MG63 (cell line): ENCODE measurements around the gene VSTM4. TPM values are rescaled to one million over a fixed set of nuclear protein-coding genes. Genes with fewer than 3 reads are reported as not detected.

Experiments used
- DNase-seq: peaks from one replicate; pipeline ENCODE4 v3.0.0-alpha.2; 2020
- H3K27me3 ChIP-seq: fragments of 250-450 bp; sonication (Bioruptor Pico); 2 replicates; pipeline ENCODE4 v1.5.1; 2020; ENCODE audit warnings: mild to moderate bottlenecking, moderate library complexity
- H3K36me3 ChIP-seq: fragments of 250-450 bp; sonication (Bioruptor Pico); 2 replicates; pipeline ENCODE4 v1.5.1; 2020; ENCODE audit warnings: mild to moderate bottlenecking, moderate library complexity
- H3K4me3 ChIP-seq: fragments of 250-450 bp; sonication (Bioruptor Pico); 2 replicates; pipeline ENCODE4 v1.5.1; 2020; ENCODE audit warnings: mild to moderate bottlenecking, moderate library complexity
- H3K9me3 ChIP-seq: fragments of 250-450 bp; sonication (Bioruptor Pico); 2 replicates; pipeline ENCODE4 v1.5.1; 2020; ENCODE audit warnings: mild to moderate bottlenecking, moderate library complexity
- total RNA-seq: library from RNA; depleted of rRNA; stranded (reverse); fragments of >200 nt; shearing (Covaris generic); gene quantifications from 2 replicates; pipeline ENCODE4 v1.2.3, GENCODE V29; 2014; ENCODE audit warnings: low replicate concordance

VSTM4 gene
- total RNA-seq, 1 experiment from 2014 or later, result 2.8 TPM

DNA sequence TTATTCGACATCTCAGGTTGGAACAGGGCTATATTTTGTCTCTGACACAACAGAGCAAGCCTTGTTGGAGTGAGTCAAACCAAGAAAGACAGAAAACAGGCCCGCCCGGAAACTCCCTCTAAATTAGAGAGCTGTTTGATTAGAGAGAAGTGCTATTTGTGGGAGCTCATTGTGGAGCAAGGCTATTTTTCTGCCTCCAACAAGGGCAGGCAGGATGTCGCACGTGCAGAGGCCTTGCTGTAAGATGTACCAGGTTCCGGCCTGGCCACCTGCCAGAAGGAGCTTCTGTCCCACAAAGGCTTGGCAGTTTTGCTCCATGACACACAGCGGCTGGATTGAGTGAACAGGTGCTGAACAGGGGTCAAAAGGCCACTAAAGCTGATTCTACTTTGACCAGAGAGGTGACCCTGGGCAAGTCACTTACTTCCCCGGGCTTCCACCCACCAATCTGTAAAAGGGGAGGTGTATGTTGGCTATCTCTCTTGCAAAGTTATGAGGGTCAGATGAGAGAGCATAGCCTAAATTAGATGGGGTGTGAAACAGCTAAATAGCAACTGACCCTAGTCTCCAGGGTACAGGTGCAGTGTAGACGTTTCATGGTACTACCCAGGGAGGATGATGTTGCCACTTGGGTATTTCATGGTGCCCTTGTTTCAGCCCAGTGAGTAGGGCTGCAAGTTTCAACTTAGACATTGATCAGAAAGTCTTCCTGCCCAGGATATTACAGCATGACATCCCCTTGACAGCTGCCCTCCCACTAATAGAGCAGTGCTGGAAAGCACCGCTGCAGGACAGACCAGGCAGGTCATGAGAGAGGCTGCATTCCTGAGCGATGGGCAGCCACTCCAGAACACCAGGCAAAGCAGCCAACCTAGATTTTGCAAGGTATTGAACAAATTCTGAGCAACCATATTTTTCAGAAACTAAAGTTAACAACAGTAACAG, 62.0 kb downstream of the VSTM4 start:
- no peak overlapping the region for H3K4me3 ChIP-seq
- H3K9me3 ChIP-seq, result no peaks in the 10 kb centered on the region
- DNase-seq, result no peak
- no peaks in the 10 kb centered on the region for H3K27me3 ChIP-seq
- H3K36me3 ChIP-seq, result no peaks in the 10 kb centered on the region

- Histone ChIP-seq H3K27me3 (no peaks in the 10 kb centered on the region), H3K4me3 (no peak overlapping the region), H3K9me3 (no peaks in the 10 kb centered on the region), H3K36me3 (no peaks in the 10 kb centered on the region)
- no peak for DNase-seq
Observed at GRCh38 chr10:49052069-49052468, 63.3 kb downstream of the VSTM4 start.

DNA sequence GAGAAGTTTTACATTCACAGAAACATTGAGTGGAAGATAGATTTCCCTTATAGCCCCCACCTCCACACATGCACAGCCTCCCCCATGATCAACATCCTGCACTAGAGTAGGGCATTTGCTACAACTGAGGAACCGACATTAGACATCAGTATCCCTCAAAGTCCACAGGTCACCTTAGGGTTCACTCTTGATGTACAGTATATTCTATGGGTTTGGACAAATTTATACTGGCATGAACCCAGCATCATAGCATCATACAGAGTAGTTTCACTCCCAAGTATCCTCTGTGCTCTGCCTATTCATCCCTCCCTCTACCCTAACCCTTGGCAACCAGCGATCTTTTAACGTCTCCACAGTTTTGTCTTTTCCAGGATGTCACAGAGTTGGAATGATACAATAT, 64.4 kb downstream of the VSTM4 start:
- Histone ChIP-seq H3K36me3 (no peaks in the 10 kb centered on the region), H3K27me3 (no peaks in the 10 kb centered on the region), H3K9me3 (no peaks in the 10 kb centered on the region), H3K4me3 (no peak overlapping the region)
- no peak for DNase-seq

- Histone ChIP-seq H3K9me3 (no peaks in the 10 kb centered on the region), H3K4me3 (no peak overlapping the region), H3K27me3 (no peaks in the 10 kb centered on the region), H3K36me3 (no peaks in the 10 kb centered on the region)
- no peak for DNase-seq
Observed at GRCh38 chr10:49050366-49050765, 65.0 kb downstream of the VSTM4 start.

DNA sequence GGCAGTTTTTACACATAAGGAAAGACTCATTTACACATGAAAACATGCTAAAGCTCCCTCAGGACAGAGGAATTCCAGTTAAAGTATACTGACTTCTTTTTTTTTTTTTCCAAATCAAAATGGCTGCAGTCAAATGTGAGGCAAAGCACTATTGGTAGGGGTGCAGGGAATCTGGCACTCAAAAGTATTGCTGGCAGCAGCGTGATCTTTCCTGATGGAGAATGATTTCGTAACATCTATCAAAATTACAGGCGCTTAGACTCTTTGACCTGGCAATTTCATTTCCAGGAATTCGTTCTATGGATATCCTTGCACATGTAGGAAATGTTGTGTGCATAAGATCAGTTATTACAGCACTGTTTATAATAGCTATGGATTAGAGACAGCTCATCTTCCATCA, 65.7 kb downstream of the VSTM4 start:
- H3K27me3 ChIP-seq, result no peaks in the 10 kb centered on the region
- H3K4me3 ChIP-seq, result no peak overlapping the region
- no peak for DNase-seq
- H3K36me3 ChIP-seq, result no peaks in the 10 kb centered on the region
- H3K9me3 ChIP-seq, result no peaks in the 10 kb centered on the region

DNA sequence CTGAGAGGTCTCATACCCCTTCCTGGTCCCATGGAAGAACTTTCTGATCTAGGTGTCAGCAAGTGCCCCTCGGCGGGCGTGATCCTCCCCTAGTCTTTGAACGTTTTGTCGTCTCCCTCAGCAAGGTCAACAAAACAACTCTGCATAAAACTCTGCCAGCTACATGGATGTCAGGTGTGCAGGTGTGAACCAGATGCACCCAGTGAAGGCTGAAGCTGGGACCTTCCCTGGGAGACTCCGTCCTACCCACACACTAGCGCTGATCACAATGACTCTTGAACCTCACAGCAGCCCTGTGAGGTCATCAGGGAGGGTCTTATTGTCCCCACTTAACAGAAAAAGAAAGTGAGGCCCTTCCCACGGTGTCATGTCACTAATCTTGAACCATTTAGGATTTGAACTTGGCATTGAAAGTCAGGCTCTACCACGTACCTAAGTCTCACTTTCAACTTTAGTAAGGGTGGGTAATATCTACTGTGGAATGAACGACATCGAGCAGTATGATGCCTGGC, 68.1 kb downstream of the VSTM4 start:
- Histone ChIP-seq H3K36me3 (no peaks in the 10 kb centered on the region), H3K27me3 (no peaks in the 10 kb centered on the region), H3K9me3 (no peaks in the 10 kb centered on the region), H3K4me3 (no peak overlapping the region)
- DNase-seq, result no peak

DNA sequence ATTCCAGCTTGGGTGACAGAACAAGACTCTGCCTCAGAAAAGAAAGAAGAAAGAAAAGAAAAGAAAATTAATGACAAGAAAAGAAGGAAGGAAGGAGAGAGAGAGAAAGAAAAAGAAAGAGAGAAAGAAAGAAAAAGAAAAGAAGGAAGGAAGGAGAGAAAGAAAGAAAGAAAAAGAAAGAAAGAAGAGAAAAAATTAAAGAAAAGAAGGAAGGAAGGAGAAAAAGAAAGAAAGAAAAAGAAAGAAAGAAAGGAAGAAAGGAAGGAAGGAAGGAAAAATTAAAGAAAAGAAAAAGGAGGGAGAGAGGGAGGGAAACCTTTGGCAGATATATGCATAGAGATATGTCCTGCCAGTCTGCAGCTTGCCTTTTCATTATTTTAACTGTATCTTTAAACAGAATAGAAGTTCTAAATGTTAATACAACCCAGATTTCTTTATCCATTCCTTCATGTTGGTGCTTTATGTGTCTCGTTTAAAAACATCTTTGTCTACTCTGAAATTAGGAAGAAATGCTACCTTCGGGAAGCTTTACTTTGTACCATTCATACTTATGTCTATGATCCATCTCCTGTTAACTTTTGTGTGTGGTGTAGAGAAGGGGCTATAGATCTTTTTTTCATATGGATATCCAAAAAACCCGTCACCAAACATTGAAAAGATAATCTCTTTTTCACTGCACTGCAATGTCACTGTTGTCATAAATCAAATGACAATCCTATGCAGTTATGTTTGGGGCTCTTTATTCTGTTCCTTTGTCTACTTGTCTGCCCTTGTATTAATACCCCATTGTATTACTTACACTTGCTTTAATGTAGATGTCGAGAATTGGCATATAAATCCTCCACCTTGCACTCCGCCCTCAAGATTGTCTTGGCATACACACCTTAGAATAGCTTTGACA, 70.8 kb downstream of the VSTM4 start:
- no peak for DNase-seq
- H3K36me3 ChIP-seq, result no peaks in the 10 kb centered on the region
- H3K27me3 ChIP-seq, result no peaks in the 10 kb centered on the region
- no peak overlapping the region for H3K4me3 ChIP-seq
- no peaks in the 10 kb centered on the region for H3K9me3 ChIP-seq

- DNase-seq, result no peak
- no peak overlapping the region for H3K4me3 ChIP-seq
- H3K36me3 ChIP-seq, result no peaks in the 10 kb centered on the region
- no peaks in the 10 kb centered on the region for H3K9me3 ChIP-seq
- H3K27me3 ChIP-seq, result no peaks in the 10 kb centered on the region
Observed at GRCh38 chr10:49040601-49041000, 74.7 kb downstream of the VSTM4 start.

- DNase-seq, result no peak
- Histone ChIP-seq H3K4me3 (no peak overlapping the region), H3K27me3 (no peaks in the 10 kb centered on the region), H3K9me3 (no peaks in the 10 kb centered on the region), H3K36me3 (no peaks in the 10 kb centered on the region)
Observed at GRCh38 chr10:49039409-49039808, 75.9 kb downstream of the VSTM4 start.

DNA sequence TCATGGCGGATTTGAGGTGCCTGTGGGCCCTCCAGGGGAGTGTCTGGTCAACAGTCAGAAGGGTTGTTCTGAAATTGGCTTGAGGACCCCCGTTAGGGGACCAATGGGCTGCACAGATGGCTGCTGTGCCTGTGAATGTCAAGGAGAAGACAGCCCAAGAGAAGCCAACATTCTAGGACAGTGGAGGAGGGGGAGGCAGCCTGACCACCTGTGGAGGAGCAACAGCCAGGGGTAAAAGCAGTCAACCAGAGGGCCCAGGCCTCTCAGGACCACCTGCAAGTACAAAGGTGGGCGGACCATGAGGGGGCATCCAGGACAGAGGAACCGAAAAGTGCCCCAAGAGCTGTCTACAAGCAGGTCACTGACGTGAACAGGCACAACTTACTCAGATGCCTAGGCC, 76.6 kb downstream of the VSTM4 start:
- no peak overlapping the region for H3K4me3 ChIP-seq
- H3K27me3 ChIP-seq, result no peaks in the 10 kb centered on the region
- no peaks in the 10 kb centered on the region for H3K36me3 ChIP-seq
- H3K9me3 ChIP-seq, result no peaks in the 10 kb centered on the region
- no peak for DNase-seq

DNA sequence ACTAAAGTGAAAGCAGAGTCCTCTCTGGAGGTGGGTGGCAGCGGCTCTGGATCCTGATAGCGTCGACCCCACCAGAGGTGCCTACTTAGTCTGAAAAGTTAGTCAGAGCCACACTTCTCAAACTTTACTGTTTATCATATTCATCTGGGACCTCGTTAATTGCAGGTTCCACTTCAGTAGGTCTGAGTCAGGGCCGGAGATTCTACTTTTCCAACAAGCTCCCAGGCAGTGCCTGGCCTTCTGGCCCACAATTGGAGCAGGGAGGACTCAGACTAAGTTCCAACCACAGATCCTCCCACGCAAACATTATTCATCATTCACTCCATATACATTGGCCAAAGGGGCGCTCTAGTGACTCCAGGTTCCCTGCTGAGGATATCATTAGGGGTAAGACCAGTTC, 78.1 kb downstream of the VSTM4 start:
- Histone ChIP-seq H3K4me3 (no peak overlapping the region), H3K27me3 (no peaks in the 10 kb centered on the region), H3K36me3 (no peaks in the 10 kb centered on the region), H3K9me3 (no peaks in the 10 kb centered on the region)
- DNase-seq, result peak; percentile 86

DNA sequence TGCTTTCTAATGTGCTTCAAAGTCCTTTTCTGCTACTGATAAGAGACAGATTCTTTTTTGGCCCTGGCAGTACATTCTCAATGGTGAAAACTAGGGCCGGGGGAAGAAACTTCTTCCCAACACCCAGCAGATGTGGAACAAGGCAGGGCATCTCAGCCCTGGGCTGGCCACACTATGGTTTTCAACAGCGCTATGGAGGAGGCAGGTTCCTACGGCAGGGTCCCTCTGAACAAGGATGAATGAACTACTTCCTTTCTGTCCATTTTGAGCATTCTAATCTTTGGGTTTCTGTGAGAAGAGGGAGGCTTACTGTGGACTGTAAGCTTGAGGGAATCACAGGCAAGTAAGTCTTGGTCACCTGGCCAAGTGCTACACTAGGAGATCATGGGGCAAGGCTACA, 78.7 kb downstream of the VSTM4 start:
- Histone ChIP-seq H3K9me3 (no peaks in the 10 kb centered on the region), H3K27me3 (no peaks in the 10 kb centered on the region), H3K4me3 (no peak overlapping the region), H3K36me3 (no peaks in the 10 kb centered on the region)
- no peak for DNase-seq

DNA sequence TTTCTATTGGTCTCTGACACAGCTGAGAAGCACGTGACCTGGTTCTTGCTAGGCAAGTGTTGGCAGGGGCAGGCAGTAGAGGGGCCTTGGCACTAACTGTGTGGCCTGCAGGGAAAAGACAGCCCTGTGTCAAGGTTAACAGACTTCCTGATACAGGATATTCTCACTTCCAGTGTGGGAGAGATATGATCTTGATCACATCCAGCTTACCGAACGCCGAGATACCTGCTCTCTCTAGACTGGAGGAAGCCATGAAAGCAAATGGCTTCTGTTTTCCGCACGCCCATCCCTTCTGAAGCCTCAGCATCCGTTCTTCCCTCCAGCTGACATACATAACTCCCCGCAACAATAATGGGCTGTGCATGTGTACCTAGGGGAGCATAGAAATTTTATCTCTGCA, 79.4 kb downstream of the VSTM4 start:
- DNase-seq, result no peak
- no peaks in the 10 kb centered on the region for H3K27me3 ChIP-seq
- no peak overlapping the region for H3K4me3 ChIP-seq
- H3K9me3 ChIP-seq, result no peaks in the 10 kb centered on the region
- H3K36me3 ChIP-seq, result no peaks in the 10 kb centered on the region

- Histone ChIP-seq H3K27me3 (no peaks in the 10 kb centered on the region), H3K36me3 (no peaks in the 10 kb centered on the region), H3K9me3 (no peaks in the 10 kb centered on the region), H3K4me3 (no peak overlapping the region)
- DNase-seq, result no peak
Observed at GRCh38 chr10:49034925-49035324, 80.4 kb downstream of the VSTM4 start.

DNA sequence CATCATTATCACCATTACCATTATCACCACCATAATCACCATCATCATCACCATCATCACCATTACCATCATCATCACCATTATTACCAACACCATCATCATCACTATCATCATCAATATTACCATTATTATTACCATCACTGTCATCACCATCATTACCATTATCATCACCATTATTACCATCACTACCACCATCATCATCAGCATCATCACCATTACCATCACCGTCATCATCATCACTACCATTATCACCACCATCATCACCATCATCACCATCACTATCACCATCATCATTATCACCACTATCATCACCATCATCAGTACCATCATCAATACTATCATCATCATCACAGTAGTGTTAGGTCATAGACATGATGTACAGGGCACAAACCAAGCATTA, 81.4 kb downstream of the VSTM4 start:
- Histone ChIP-seq H3K9me3 (no peaks in the 10 kb centered on the region), H3K27me3 (no peaks in the 10 kb centered on the region)
- no peak for DNase-seq

GRCh38 chr10:49029666-49030065, 85.7 kb downstream of the VSTM4 start:
- Histone ChIP-seq H3K27me3 (no peaks in the 10 kb centered on the region), H3K9me3 (no peaks in the 10 kb centered on the region), H3K4me3 (no peak overlapping the region), H3K36me3 (no peaks in the 10 kb centered on the region)
- DNase-seq, result no peak

More for the DNA sequence above, 81.4 kb downstream of the VSTM4 start:
- Histone ChIP-seq H3K36me3 (no peaks in the 10 kb centered on the region), H3K4me3 (no peak overlapping the region)

- no peak for DNase-seq
Observed at GRCh38 chr10:49028639-49029038, 86.7 kb downstream of the VSTM4 start.

More at GRCh38 chr10:49028639-49029038, 86.7 kb downstream of the VSTM4 start:
- Histone ChIP-seq H3K36me3 (no peaks in the 10 kb centered on the region), H3K27me3 (no peaks in the 10 kb centered on the region), H3K9me3 (no peaks in the 10 kb centered on the region), H3K4me3 (no peak overlapping the region)
